KMS-11 (cell line): ENCODE results near the gene MED27.

Source experiments
- H2AFZ ChIP-seq: fragments of 200-600 bp; sonication (generic); 2 replicates; pipeline ENCODE4 v1.6.1; 2016; ENCODE audit warnings: antibody characterized with exemption, mixed run types, low read depth
- H3K27ac ChIP-seq: fragments of 200-600 bp; sonication (generic); 2 replicates; pipeline ENCODE4 v1.6.1; 2016; ENCODE audit warnings: mild to moderate bottlenecking, mixed run types
- H3K27me3 ChIP-seq: fragments of 200-600 bp; sonication (generic); 2 replicates; pipeline ENCODE4 v1.6.1; 2017; ENCODE audit warnings: mild to moderate bottlenecking, low read depth, mixed run types, moderate library complexity; ENCODE audit not compliant: insufficient read depth
- H3K36me3 ChIP-seq: fragments of 200-600 bp; sonication (generic); 2 replicates; pipeline ENCODE4 v1.6.1; 2017; ENCODE audit warnings: mild to moderate bottlenecking, mixed run types; ENCODE audit not compliant: insufficient read depth
- H3K4me1 ChIP-seq: fragments of 200-600 bp; sonication (generic); 2 replicates; pipeline ENCODE4 v1.6.1; 2016; ENCODE audit warnings: mild to moderate bottlenecking, low read depth, mixed run types; ENCODE audit not compliant: poor library complexity, severe bottlenecking
- H3K4me2 ChIP-seq: fragments of 200-600 bp; sonication (generic); 2 replicates; pipeline ENCODE4 v1.7.0; 2016; ENCODE audit warnings: mild to moderate bottlenecking, mixed run types
- H3K4me3 ChIP-seq: fragments of 200-600 bp; sonication (generic); IDR thresholded peaks from 2 replicates; pipeline ENCODE4 v1.6.1; 2017; ENCODE audit warnings: low read depth, low read length, mixed read lengths; ENCODE audit not compliant: insufficient read depth
- H3K79me2 ChIP-seq: fragments of 200-600 bp; sonication (generic); 2 replicates; pipeline ENCODE4 v1.6.1; 2016; ENCODE audit warnings: low read depth, mixed run types; ENCODE audit not compliant: insufficient read depth
- H3K9ac ChIP-seq: fragments of 200-600 bp; sonication (generic); 2 replicates; pipeline ENCODE4 v1.6.1; 2016; ENCODE audit warnings: mild to moderate bottlenecking, mixed run types
- H4K20me1 ChIP-seq: fragments of 200-600 bp; sonication (generic); 2 replicates; pipeline ENCODE4 v1.6.1; 2016; ENCODE audit warnings: mild to moderate bottlenecking, mixed run types; ENCODE audit not compliant: insufficient read depth
- CTCF ChIP-seq: fragments of 200-600 bp; sonication (generic); conservative IDR thresholded peaks from 2 replicates; pipeline ENCODE4 v1.6.1; 2017; ENCODE audit warnings: low read depth, mild to moderate bottlenecking, antibody characterized with exemption, low read length, moderate library complexity, mixed read lengths

Gene MED27

DNA sequence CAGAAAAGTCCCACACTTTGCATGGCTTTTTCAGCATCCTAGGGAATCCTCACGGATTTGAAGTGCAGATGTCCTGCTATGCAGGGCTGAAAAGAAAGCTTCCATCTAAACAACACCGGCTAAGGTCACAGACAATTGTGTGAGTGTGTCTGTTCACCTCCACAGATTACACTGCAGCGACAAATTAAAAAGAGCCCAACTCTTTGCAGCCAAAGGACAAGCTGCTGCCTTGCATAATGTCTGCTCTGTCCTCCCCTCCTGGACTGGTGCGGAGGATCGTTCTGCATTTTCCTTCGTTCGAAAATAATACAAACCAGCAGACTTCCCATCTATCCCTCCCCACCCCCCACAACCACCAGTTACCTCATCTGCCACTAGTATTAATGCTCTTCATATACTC, 169.1 kb downstream of the MED27 start:
- Histone ChIP-seq H2AFZ (no peak overlapping the region), H3K79me2 (no peaks in the 10 kb centered on the region), H3K9ac (no peak overlapping the region), H3K36me3 (no peaks in the 10 kb centered on the region), H3K4me2 (no peak overlapping the region), H4K20me1 (no peaks in the 10 kb centered on the region), H3K27ac (no peak overlapping the region), H3K4me1 (no peaks in the 10 kb centered on the region), H3K4me3 (no peak overlapping the region), H3K27me3 (no peaks in the 10 kb centered on the region)
- TF ChIP-seq CTCF = no peak

- no peak overlapping the region for H2AFZ ChIP-seq
- no peaks in the 10 kb centered on the region for H3K36me3 ChIP-seq
- H3K79me2 ChIP-seq = no peaks in the 10 kb centered on the region
- no peak for TF ChIP-seq CTCF
- no peaks in the 10 kb centered on the region for H4K20me1 ChIP-seq
- H3K4me1 ChIP-seq = no peaks in the 10 kb centered on the region
- H3K9ac ChIP-seq = no peak overlapping the region
- no peaks in the 10 kb centered on the region for H3K27me3 ChIP-seq
- H3K4me3 ChIP-seq = no peak overlapping the region
- H3K4me2 ChIP-seq = no peak overlapping the region
- no peak overlapping the region for H3K27ac ChIP-seq
Observed at GRCh38 chr9:131905144-131905543, 174.5 kb downstream of the MED27 start.

DNA sequence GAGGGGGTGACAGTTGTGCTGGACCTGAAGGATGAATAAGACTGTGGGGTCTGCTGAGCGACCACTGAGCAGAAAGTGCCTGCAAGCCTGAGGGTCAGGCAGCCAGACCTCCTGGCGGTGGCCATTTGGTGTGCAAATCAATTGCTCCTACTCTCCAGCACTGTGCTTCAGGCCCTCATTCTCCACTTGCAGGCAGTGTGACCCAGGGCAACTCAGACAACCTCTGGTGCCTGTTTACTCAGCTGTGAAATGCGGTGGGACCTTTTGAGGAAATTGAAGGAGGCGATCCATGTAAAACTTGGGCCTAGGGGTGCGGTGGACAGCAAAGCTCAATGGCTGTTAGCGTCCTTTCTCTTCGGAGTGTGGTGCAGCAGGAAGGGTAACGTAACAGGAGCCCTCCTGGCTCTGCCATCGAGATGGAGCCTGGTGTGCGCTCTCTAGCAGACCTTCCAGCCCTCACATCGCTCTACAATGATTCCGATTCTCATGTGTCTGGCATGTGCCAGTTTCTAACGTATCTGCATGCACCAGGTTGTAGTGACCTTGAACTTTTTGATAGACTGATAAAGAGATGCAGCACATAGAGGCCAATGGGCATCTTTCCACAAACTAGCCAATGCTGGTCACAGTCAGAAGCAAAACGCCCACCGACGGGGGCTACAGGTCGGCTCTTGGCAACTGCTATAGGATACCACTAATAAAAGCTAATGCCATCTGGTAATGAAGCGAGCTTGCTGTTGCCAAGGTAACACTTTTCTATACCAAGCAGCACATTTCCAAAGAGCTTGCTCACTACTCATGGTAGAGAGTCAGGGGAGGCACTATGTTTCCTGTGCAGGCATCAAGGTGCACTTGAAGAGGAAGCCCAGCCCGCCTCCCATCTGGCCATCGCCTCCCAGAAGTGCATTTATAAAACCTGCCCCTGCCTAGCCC, 180.1 kb downstream of the MED27 start:
- no peaks in the 10 kb centered on the region for H4K20me1 ChIP-seq
- H3K27ac ChIP-seq = no peak overlapping the region
- H3K4me3 ChIP-seq = no peak overlapping the region
- no peaks in the 10 kb centered on the region for H3K4me1 ChIP-seq
- H3K9ac ChIP-seq = no peak overlapping the region
- H3K4me2 ChIP-seq = no peak overlapping the region
- H3K36me3 ChIP-seq = no peaks in the 10 kb centered on the region
- no peaks in the 10 kb centered on the region for H3K79me2 ChIP-seq
- no peak for TF ChIP-seq CTCF
- no peaks in the 10 kb centered on the region for H3K27me3 ChIP-seq
- H2AFZ ChIP-seq = no peak overlapping the region

DNA sequence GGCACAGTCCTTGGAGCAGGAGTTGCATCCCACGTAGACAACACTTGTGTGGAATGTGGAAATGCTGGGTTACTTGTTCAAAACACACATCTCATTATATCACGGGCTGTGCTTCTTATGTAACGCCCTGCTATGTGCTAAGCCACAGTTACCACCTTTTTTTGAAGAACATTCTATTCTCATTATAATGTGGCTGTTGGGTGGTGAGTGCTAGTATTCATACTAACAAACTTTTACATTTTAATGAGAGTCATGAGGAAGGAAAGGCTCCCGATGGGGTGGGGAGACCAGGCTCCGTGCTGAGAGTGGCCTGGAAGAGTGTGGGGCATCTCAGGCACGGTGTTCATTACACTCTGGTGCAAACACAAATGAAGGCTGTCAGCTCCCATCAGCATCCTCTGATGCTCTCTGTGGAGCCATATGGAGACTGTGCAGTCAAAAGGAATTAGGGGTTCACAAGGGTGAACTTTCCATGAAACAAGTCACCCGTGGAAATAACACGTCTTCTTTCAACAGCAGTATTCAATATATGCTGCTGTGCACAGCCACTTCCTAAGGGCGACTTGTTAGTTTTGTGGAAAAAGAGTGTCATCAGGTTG, 186.7 kb downstream of the MED27 start:
- Histone ChIP-seq H4K20me1 (no peaks in the 10 kb centered on the region), H3K9ac (no peak overlapping the region), H3K36me3 (0 out of 2 replicates have a peak, but pooled peaks cover 3% of the 10 kb centered on the region), H3K4me3 (no peak overlapping the region), H3K27ac (no peak overlapping the region), H3K27me3 (no peaks in the 10 kb centered on the region), H3K4me2 (no peak overlapping the region), H3K79me2 (no peaks in the 10 kb centered on the region), H3K4me1 (peaks cover 16% of the 10 kb centered on the region), H2AFZ (no peak overlapping the region)
- TF ChIP-seq CTCF = no peak
